ENCODE data around the gene C19orf73.

C19orf73 gene, protein sequence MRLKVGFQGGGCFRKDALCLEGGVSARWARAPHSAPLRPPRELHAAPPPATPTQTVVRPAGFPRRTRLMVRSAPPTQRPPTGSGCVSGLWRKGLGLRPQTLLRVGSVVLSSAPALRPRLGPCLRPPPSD

DNA sequence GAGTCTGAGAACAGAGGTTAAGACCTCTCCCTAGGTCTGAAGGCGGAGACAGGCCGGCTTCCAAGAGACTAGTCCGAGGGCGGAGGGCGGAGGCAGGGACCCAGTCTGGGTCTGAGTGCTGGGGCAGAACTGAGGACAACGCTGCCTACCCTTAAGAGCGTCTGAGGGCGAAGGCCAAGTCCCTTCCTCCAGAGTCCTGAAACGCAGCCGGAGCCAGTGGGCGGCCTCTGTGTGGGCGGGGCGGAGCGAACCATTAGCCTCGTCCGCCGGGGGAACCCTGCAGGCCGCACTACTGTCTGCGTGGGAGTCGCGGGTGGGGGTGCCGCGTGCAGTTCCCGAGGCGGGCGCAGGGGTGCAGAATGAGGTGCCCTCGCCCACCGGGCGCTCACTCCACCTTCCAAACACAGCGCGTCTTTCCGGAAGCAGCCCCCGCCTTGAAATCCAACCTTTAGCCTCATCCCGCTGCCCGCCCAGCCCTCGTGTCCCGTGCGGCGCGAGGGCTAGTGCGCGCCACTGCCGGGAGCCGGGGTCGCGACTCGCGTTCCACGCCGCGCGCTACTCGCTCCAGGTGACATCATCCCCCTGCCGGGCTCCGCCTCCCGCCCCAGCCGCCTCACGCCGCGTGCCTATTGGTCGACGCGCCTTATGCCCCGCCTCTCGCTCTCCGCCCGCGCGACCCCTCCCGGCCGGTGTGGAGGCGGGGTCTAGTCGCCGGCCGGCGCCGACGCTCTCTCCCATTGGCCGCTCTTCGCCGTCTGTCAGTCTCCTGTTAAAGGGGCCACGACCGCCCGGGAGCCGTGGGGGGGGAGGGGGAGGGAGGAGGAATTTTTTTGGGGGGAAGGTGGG lies at the start of gene C19orf73:
TSS of gene C19orf73 (minus strand) at position 579 of the 846 bp plus-strand sequence. CDS start at position 458, 121 bp downstream.
- DNase-seq = peak; percentile 91

GRCh38 chr19:49168421-49168820 lies 49.5 kb upstream of the C19orf73 start:
- DNase-seq = no peak

DNA sequence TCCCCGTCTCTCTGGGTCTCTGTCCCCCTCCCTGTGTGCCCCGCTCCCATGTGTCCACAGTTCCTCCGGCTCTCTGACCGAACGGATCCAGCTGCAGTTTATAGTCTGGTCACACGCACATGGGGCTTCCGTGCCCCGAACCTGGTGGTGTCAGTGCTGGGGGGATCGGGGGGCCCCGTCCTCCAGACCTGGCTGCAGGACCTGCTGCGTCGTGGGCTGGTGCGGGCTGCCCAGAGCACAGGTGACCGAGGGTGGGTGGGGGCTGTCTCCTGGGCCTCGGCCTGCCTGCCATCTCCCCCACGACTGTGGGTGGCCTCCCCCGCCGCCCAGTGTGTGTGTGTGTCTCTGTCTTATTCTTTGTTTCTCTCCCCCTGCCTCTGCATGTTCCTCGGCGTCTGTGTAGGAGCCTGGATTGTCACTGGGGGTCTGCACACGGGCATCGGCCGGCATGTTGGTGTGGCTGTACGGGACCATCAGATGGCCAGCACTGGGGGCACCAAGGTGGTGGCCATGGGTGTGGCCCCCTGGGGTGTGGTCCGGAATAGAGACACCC lies 49.0 kb upstream of the C19orf73 start:
- DNase-seq = no peak

DNA sequence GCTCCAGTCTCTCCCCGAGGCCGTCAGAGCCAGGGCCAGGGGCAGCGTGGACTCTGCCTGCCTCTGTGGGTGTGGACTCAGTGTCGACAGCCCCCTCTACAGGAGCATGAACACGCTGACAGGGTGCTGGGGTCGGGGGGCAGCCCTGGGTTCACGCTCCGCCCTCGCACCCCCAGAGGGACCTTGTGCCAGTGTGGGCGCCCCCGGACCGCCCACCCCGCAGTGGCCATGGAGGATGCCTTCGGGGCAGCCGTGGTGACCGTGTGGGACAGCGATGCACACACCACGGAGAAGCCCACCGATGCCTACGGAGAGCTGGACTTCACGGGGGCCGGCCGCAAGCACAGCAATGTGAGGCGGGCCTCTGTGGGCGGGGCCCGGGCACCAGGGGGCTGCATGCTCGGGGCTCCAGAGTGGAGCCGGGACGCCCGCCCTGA lies 46.9 kb upstream of the C19orf73 start:
- no peak for DNase-seq

GRCh38 chr19:49165111-49165750 lies 46.3 kb upstream of the C19orf73 start:
- peak; percentile 1 for DNase-seq

GRCh38 chr19:49161987-49162386 lies 43.0 kb upstream of the C19orf73 start:
- DNase-seq = no peak

- DNase-seq = no peak
Measured at GRCh38 chr19:49160450-49161189, 41.7 kb upstream of the C19orf73 start.

- peak; percentile 77 for DNase-seq
Measured at GRCh38 chr19:49157445-49158224, 38.7 kb upstream of the C19orf73 start, which contains the start of gene TRPM4. Gene TRPM4 (plus strand): TSS chr19:49157792. CDS start chr19:49157867, 75 bp downstream.

GRCh38 chr19:49155820-49156346 lies 36.9 kb upstream of the C19orf73 start:
- no peak for DNase-seq

DNA sequence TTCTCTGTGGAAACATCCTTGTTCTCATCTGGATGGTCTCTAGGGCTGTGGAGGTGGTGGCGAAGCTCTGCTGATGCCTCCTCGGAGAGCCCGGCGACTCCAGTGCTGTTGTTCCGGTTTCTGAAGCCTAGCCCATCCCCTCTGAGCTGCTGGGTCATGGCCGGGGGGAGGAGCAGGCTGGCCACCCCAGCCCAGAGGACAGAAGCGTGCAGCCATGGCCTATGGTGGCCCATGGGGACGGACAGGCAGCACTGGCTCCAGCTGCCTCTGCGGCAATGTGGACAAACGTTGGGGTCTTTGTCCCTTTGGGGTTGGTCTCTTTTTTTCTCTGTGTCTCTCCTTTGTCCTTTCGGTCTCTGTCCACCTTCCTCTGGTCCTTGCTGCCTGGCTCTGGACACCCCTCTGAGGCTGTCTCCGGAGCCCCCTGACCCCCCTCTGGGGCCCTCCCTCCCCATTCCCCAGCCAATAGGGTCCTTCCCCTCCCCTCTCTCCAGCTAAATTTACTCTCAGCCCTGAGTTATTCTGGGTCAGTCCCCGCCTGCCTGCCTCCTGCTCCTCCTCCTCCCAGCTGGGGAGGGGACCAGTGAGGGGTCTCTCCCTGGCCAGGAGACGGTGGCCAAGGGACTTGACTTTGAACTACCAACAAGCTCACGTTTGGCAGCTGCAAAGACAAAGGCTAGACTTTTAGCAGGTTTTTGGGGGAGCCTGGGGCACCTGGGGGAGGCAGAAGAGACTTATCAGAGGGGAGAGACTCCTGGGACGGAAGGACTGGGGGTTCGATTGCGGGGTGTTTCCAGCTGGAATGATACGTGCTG lies 36.3 kb upstream of the C19orf73 start, which contains the start of gene HRC:
TSS of gene HRC (minus strand) at position 392 of the 815 bp plus-strand sequence. CDS start at position 233, 159 bp downstream.
- no peak for DNase-seq

DNA sequence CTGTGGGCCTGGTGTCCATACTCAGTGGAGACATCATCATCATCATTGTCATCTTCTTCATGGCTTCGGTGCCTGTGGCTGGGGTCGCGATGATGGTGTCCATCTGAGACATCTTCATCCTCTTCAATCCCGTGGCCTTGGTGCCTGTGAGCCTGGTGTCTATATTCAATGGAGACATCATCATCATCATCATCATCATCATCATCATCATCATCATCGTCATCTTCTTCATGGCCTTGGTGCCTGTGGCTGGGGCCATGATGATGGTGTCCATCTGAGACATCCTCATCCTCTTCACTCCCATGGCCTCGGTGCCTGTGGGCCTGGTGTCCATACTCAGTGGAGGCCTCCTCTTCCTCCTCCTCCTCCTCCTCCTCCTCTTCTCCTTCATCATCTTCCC lies 35.3 kb upstream of the C19orf73 start:
- no peak for DNase-seq

DNA sequence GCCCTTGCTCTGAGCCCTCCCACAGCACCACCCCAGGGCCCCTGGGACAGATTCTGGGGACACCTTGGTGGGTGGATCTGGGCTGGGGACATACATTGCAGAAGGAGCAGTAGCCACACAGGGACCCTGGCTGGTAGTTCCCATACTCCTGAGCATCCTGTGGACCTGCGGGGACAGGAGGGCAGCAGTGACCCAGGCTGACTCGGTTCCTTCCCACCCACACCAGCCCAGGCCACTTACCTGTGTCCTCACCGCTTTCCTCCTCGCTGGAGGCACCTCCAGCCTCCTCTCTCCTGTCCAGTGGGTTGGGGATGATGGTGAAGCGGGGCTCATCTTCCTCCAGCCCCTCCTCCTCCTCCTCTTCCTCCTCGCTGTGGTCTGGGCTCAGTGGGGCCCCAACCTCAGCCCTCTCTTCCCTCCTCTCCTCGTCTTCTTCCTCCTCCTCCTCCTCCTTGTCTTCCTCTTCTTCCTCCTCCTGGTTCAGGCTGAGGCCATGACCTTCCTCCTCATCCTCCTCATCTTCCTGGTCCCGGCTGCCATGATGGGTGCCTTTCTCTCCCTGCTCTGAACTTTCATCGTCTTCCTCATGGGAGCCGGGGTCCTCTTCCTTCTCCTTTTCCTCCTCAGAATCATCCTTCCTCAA lies 34.3 kb upstream of the C19orf73 start:
- no peak for DNase-seq

DNA sequence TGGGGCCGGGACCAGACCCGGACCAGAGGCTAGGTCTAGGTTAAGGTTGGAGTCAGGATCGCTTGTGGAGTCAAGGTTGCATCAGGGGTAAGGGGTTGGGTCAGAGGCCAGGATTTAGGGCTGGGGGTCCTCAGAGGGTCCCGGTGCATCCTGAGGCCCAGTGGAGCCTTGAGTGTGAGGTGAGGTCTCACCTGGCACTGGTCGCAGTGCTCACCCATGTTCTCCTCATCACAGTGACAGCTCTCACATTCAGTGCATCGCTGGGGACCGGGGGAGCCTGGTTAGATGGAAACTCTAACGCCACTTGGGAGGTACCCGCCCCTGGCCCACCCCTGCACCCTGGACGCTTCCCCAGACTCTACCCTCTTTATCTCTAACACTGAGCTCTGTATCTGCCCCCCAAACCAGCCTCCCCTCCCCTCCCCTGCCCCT lies 33.2 kb upstream of the C19orf73 start:
- DNase-seq = no peak

- peak; percentile 55 for DNase-seq
Measured at GRCh38 chr19:49151267-49152118, 32.5 kb upstream of the C19orf73 start.

DNA sequence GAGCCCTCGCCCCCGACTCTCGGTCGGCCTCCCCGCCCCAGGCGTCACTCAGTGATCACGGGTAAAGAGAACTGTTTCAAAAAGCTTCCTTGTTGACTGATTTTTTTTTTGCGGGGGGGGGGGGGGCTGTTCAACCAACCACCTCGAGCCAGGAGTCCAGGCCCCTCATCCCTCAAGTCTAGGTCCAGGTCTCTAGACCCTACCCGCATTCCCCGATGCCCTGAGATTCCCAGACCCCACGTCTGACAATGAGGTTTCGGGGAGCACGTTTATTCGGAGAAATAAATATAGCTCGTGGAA lies 32.0 kb upstream of the C19orf73 start:
- DNase-seq = no peak

GRCh38 chr19:49150106-49150943 lies 31.4 kb upstream of the C19orf73 start:
- DNase-seq = peak; percentile 89

GRCh38 chr19:49149652-49150105 lies 30.7 kb upstream of the C19orf73 start:
- peak; percentile 62 for DNase-seq

Measured in NCI-H1105 treated with DMSO at 0.1 percent for 48 hours (cell line).